ENCODE data around the gene AJAP1. TPM values are rescaled to one million over a fixed set of nuclear protein-coding genes. Genes with fewer than 3 reads are reported as not detected.

AJAP1 gene
- polyA plus RNA-seq, 5 donors: 0.07 to 0.27 (median 0.19) TPM

DNA sequence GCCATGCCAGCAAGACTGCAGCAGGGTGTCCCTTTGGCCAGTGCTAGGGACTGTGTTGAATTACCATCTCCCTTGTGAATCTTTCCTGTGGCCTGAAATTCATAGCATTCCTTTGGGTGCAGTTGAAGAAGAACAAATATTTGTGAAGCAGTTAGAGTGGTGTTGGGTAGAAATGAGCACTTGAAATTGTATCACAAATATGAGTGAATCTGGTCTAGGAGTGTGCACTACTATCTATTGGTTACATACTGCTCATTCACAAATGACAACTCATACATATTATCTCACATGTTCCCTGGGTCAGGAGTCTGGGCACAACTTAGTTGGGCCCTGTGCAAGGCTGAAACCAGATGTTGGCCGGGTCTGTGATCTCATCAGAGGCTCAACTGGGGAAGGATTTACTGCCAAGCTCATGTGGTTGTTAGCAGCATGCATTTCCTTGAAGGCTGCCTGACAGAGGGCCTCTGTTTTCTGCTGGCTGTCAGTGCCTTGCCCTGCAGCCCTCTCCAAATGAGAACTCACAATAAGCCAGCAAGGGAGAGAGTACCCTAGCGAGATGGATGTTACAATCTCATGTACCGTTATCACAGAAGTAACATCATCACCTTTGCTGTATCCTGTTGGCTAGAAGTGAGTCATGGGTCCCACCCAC lies 23.8 kb downstream of the AJAP1 start:
- DNase-seq: no peak

DNA sequence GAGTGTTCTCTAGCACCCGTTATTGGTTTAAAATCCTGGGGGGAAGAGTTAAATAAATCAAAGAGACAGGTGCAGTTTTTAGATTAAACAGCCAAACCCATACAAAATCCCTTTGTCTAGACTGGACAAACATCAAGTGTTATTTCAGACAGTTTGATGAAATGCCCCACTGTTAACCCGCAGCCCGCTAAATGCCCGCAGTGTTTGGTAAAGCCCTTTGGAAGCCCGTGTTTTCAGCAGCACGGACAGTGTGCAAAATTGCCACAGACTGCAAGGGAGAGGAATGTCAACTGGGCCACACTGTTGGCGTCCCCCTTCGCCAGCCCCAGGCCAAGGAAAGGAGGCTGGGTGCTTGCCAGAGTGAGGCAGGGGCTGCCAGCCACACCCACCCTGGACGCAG lies 26.6 kb downstream of the AJAP1 start:
- no peak for DNase-seq

DNA sequence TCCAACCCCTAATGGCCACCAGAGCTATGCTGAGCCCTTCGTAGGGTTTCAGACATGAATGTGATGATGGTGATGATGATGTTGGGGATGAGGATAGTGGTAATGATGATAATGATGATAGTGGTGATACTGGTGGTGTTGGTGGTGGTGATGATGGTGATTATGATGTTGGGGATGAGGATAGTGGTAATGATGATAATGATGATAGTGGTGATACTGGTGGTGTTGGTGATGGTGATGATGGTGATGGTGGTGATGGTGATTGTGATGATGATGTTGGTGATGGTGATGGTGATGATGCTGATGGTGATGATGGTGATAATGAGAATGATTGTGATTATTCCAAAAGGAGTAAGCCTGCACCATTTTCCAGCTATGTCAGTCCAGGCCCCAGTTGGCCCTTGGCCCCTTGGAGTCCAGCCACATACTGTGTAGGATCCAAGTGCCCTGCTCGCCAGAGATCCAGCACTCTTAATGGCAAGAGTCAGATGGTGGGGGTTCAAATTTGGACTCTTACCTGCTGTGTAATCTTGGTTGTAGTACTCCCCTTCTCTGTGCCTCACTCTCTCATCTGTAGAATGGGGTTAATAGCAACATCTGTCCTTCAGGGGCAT lies 28.3 kb downstream of the AJAP1 start:
- DNase-seq: no peak

DNA sequence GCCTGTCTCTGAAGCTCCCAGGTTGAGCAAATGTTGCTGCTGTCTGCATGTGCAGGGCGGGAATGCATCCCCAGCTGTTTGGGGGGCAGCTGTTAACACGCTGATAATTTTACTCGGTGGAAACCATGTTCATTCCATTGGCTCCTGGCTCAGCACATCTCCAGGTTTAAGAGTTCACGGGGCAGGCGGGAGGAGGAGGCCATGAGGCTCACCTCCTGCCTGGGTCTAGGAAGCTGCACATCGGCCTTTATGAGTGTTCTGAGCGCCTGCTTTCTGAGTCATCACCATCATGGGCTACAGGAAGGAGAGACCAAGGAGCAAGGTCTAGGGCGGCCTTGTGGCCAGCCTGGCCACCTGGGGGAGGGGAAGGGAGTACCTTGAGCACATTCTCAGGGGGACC lies 29.7 kb downstream of the AJAP1 start:
- no peak for DNase-seq

DNA sequence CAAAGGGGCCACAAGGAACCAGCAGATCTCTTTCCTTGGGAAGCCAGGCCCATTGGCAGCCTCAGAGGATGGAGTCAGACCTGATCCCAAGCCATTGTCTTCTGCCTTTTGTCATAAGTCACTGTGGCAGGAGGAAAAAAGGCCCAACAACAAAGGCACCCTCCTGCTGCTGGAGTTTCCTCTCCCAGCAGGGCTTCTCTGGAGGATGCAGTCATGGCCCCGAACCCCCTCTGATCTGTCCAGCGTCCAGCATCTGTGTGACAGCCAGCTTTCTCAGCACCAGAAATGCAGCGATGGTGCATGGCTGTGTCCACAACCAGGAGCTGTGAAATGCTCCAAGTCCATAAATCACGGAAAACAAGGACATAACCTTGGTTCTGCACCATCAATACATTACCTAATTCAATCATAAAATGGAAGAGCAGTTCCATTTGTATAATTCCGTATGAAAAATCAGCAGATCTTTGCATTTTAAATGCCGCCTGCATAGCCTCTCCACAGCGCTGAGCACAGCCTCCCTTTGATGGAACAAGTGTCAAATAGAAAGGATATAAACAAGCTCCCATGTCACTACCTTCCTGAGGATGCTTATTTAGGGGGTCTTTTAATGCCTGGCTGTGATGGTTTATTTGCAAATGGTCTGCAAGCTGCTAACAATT lies 30.6 kb downstream of the AJAP1 start:
- no peak for DNase-seq

DNA sequence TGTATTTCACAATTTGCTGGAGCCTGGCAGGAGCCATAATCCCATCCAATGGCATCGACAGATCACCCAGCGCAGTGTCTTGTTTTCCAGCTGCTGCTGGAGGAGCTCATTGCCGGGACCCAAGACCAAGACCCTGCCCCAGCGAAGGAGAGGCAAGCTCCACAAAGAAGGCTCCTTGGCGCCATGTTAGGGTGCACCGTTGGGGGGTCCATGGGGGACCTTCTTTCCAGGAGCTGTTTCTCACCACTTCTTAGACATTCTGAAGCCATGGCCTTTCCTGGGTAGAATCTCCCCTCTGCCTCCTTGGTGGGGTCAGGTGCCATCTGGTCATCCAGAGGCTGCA lies 31.1 kb downstream of the AJAP1 start:
- DNase-seq: no peak

DNA sequence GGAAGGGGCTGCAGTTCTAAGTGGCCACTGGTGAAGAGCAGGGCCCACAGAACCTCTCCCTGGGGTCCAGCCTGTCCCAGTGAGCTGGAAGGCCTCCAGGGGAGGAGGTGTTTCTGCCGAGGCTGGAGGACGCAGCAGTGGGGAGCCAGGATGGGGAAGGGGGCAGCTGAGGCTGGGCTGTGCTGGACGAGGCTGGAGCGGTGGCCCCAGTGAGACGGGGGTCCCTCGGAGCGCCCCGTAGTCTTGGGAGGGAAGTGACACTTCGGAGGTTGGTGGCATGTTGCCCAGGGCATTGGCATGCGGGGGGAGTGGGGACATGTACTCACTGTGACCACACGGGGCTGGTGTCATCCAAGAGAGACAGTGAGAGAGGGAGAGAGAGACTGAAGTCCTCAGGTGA lies 33.5 kb downstream of the AJAP1 start:
- no peak for DNase-seq

DNA sequence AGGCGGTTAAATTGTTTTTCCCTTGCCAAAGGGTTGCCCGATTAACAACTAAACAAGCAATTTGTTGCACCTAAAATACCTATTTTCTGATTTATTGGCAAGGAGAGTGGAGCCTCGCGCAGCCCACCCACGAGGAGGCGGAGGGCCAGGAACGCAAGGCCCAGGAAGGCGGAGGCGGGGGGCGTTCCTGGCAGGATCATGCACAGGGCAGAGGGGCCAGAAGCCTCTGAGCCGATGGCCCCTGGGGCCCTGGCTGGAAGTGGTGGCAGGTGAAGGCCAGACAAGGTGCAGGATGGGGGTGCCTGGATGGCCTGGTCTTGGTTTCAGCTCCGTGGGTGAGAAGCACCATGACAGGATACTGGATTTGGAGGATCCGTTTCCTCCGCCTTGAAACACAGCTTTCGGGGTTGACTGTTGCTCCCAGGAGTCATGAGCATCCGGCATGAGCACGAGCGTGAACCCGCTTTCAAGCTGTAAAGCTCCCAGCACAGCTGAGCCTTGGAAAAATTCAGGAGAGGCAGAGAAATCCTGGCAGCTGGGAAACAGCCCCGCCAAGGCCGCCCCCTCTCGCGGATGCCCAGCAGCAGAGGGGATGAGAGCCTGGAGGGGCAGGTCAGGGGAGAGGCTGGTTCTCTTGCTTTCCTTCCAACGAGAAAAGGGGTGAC lies 35.0 kb downstream of the AJAP1 start:
- no peak for DNase-seq

DNA sequence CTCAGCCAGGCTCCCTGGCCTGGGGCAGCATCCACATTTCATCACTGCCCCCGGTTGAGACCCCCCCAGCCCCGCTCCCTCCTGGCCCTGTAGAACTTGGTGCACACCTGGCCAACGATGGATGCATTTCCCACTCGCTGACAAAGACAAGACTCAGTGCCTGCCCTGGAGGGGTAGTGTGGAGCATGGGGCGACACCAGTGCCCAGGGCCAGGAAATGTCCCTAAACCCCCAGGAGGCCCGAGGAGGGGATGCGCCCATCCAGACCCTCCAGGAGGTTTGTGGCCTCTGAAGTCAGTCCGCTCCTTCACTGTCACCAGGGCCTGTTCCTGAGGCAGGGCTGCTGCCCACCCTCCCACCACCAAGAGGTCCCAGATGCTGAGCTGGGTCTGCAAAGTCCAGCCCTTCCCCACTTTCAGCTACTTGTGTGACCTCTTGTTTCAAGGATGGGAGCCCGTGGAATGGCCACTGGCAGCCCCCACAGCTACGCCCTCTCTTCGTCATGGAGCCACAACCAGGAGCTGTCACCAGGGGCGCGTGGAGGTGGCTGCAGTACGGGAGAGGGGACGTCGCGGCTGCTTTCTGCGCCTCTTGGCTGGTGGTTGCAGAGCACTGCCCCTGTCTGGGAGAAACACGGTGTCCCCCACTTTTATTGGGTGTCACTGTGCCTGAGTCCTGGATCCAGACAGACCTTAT lies 35.7 kb downstream of the AJAP1 start:
- DNase-seq: no peak

DNA sequence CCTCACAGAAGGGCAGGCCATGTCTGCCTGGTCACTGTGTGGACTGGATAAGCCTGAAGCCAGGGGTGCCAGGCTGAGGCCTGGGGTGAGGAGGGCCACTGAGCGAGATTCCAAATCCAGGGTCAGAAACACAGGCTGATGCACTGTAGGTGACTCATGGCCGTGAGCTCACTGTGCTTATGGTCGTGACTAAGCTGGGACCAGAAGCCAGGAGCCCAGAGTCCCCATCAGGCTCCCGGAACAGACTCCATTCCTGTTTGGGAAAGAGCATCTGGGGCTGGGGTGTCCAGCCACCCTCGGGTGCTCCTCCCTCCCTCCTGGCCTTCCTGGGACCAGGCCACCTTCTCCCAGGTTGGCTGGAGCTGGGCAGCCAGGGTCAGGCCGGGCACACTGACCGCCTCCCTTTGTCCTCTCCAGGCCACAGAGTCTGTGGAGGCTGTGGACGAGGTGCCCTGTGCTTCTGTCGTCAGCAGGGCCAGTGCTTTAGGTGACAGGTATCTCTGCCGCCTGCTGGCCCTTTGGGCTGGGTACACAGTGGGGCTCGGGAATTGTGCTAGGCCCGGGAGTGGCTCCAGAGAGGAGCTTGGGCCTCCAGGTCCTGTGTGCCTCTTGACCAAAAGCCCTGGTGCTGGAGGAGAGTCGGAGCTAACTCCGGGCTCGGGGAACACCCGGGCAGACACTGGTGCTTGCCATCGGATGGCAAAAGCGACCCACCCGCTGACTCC lies 36.7 kb downstream of the AJAP1 start:
- DNase-seq: no peak

DNA sequence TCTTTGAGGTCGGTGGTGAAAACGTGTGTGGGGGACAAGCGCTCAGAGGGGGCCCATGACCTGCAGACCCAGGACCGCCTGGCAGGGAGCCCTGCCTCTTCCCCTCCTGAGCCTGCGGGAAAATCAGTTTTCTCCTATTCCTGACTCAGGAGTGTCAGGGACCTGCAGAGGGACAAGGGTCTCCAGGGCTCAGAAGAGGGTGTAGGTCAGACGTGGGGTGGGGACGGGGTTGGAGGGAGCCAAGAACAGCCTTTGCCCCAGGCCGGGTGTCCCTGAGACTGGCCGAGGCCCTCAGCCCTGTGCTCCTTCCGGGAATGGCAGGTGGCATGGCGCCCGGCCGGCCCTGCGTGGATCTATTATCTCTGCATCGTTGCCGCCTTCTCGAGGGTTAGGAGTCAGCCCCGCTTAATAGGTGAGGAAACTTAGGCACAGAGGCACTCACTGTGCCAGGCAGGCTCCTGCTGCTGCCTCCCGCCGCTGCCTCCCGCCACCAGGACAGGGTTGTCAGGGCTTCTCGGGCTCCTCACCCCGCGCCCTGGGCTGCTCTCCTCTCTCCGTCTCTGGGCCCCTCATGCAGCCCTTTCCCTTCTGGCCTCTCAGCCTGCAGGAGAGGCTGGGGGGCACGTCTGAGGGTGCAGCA lies 37.5 kb downstream of the AJAP1 start:
- no peak for DNase-seq

DNA sequence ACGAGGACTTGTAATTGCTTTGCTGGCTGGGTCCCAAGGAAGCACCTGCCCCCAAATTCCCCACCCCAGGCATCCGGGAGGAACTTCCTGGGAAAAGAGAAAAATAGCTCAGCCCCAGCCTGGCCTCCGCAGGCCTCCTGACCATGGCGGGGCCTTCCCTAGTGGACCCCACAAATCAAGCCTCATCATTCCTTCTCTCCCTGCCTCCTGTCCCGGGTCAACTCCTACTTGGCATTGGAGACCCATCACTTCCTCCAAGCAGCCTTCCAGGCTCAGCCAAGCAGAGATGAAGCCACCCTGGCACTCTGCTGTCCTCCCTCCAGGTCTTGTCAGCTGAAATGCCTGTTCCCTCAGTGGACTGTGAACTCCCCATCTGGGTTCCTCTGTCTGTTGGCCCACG lies 38.0 kb downstream of the AJAP1 start:
- no peak for DNase-seq

DNA sequence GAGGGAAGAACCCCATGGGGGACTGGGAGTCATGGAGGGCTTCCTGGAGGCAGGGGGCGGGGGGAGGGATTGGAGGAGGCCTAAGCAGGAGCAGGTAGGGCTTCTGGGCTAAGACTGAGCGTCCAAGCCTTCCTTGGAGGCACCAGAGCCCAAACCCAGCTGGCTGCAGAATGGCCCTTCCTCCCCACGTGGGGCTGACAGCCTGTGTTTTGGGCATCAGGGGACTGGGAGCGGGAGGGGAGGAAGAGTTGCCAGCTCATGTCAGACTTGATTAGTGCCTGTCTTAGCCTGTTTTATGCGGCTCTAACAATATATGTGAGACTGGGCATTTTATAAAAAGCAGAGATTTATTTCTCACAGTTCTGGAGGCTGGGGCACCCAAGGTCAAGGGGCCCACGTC lies 38.9 kb downstream of the AJAP1 start:
- no peak for DNase-seq

DNA sequence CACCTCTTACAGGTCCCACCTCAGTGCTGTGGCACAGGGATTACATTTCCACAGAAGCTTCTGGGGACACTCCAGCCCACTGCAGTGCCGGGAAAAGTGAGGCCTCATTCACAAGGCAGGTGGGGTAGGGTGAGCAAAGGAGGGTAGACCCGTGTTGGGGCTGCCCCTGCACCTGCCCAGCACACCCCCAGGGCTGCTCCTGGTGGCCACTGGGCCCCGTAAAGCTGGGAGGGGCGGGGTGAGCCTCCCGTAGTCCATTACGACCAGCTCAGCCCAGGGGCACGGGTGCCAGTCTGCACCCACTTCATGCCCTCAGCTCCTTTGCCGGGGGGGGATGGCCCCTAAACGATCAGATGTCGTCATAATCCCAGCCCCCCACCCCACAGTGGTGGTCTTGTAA lies 39.5 kb downstream of the AJAP1 start:
- DNase-seq: no peak

DNA sequence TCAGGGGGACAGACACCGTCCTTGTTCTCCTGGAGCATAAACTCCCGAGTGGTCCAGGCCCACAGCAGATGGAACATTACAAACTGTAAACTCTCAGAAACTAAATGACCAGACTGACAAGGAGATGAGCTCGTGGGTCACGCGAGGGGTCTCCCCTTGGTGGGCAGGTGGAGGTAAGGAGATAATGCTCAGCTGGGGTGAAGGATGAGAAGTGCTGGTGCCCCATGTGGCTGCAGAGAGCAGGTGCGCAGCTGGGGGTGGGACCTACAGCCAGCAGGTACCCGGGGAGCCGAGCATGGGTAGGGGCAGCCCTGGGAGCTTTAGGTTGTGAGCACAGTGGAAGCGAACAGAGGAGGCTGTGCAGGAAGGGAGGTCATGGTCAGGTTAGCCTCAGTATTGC lies 40.1 kb downstream of the AJAP1 start:
- no peak for DNase-seq

DNA sequence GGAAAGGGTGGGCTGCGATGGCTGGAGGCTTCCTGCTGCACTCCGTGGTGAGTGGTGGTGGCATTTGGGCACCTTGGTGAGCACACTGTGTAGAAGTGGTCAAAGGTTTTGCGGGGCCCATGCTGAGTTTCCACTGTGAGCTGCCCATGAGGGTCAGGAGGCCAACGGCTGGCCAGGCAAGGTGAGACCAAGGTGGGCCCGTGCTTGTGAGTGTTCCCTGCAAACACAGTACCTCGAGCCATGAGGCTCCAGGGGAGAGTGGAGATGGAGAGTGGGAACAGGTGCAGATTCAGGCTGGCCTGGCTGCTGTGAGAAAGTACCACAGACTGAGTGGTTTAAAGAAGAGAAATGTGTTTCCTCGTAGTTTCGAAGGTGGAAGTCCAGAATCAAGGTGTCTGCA lies 40.8 kb downstream of the AJAP1 start:
- no peak for DNase-seq

DNA sequence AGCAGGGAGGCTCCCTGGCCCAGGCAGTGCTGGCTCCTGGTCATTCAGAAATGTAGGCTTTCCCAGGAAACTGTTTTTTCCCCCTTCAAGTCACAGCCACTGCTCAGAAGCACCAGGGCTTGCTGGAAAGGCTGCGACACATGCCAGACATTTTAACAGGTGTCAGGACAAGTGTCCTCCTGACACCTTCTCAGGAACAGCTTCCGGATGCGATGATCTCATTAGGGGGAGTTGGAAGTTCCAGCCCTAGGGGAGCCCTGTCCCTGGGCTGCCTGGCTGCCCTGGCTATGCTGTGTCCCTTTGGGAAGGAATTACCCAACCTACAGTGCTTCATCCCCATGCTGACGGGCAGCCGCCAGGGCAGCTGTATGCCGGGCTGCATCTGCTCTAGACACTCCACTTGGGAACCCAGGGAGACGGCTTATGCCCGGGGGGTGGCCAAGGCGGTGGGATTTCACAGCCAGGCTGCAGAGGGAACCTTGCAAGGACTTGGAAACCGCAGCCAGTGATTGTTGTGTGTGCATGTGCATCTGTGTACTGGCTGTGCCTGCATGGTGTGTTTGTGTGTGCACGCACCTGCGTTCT lies 41.8 kb downstream of the AJAP1 start:
- no peak for DNase-seq

DNA sequence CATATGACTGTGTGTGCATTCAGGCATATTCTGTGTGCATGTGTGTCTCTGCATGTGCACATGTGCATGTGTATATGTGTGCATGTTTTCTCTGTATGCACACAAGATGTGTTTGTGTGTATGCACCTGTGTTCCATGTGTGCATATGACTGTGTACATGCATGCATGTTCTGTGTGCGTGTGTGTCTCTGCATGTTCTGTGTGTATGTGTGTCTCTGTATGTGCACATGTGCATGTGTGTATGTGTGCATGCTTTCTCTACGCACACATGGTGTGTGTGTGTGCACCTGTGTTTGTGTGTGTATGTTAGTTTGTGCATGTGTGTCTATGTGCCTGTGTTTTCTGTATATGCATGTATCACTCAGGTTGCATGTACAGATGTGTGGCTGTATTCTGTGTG lies 42.3 kb downstream of the AJAP1 start:
- DNase-seq: no peak

DNA sequence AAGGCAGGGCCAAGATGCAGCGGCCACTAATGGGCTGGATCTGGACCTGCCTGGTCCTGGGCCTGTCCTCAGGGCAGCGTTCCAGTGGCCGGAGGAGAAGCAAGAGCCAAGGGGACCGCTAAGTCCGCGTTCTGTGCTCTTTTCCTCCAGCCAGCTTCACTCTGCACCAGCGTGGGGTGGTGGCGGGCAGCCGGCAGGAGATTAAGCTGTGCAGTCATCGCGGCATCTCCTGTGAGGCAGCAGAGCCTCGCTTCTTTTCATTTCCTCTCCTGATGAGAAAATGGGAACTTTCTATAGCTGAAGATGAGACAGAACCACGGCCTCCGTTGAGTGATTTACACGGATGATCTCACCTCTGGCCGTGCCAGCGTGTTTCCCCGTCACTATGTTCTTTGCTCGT lies 43.4 kb downstream of the AJAP1 start:
- DNase-seq: no peak

DNA sequence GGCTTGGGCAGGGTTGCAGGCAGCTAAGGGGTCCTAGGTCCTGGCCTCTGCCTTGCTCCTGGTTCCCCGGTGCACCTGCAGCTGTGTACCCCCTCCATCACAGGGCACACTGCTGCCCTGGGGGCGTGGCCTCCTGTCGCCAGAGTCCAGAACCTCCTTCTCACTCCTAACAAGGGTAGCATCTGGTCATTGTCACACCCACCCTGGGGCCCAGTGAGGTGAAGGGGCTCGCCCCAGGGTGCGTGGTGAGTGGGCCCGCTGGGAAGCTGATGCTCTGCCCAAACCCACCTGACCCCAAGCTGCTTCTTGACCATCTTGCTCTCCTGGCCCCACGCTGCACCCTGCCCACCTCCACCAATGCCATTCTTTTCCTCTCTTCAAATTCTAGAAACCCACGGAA lies 44.5 kb downstream of the AJAP1 start:
- DNase-seq: no peak
